A673 (cell line): ENCODE measurements around the gene UAP1L1.
"Not testable (repeated sequence)": the region's sequence is repeated elsewhere in the genome, so short reads cannot be mapped to it uniquely, and the experiment has no call there.

Source experiments
- EZH2 ChIP-seq: fragments of 200-600 bp; sonication (generic); IDR thresholded peaks from 2 replicates; pipeline ENCODE4 v1.6.1; 2017; ENCODE audit warnings: borderline replicate concordance, low read depth, mild to moderate bottlenecking, mixed read lengths, antibody characterized with exemption, low read length; ENCODE audit not compliant: poor library complexity, severe bottlenecking
- TF ChIP-seq, protein P1 (sequence below): fragments of 300-800, 200-600 bp; sonication (generic); conservative IDR thresholded peaks from 2 replicates; pipeline ENCODE4 v1.5.1; 2017; ENCODE audit warnings: low read depth, mild to moderate bottlenecking, antibody characterized with exemption, low read length, moderate library complexity, mixed read lengths

DNA sequence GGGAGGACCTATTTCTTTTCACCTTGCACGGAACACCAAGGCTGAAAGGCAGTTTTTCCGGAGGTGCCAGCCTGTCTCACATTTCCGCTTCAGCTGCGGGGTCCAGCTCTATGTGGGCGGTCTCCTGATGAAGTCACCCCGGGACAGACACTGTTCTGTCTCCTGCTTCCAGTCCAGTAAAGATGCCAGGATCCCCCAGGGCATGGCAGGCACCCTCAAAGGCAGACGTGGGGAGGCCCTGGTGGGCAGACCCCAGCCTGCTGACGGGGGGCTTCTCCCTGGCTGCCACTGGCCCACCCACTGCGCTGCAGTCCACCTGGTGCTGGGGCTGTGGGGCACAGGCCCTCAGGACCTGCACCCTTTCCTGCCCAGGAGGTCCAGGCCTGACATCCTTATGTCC, 14.5 kb upstream of the UAP1L1 start:
- TF ChIP-seq, protein P1, sequence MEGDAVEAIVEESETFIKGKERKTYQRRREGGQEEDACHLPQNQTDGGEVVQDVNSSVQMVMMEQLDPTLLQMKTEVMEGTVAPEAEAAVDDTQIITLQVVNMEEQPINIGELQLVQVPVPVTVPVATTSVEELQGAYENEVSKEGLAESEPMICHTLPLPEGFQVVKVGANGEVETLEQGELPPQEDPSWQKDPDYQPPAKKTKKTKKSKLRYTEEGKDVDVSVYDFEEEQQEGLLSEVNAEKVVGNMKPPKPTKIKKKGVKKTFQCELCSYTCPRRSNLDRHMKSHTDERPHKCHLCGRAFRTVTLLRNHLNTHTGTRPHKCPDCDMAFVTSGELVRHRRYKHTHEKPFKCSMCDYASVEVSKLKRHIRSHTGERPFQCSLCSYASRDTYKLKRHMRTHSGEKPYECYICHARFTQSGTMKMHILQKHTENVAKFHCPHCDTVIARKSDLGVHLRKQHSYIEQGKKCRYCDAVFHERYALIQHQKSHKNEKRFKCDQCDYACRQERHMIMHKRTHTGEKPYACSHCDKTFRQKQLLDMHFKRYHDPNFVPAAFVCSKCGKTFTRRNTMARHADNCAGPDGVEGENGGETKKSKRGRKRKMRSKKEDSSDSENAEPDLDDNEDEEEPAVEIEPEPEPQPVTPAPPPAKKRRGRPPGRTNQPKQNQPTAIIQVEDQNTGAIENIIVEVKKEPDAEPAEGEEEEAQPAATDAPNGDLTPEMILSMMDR, result not testable (repeated sequence)
- TF ChIP-seq EZH2, result not testable (repeated sequence)
